Measurements from ENCODE around the gene LINC01488. TPM values are rescaled to one million over a fixed set of nuclear protein-coding genes. Genes with fewer than 3 reads are reported as not detected.

Gene LINC01488
- total and polyA plus RNA-seq, 9 of the 15 experiments (the other 6 are each of a cell fraction or from before 2014, with no cell fraction given) = not detected

GRCh38 chr11:69516526-69516925, 35.1 kb downstream of the LINC01488 start:
- Histone ChIP-seq H3K9me3 (replicated peaks; ENCODE audit: control insufficient read depth, insufficient read depth, low read depth, low read length) (no peaks in the 10 kb centered on the region), H3K4me1 (replicated peaks in 1 of 2; ENCODE audit: control insufficient read depth in 2 of 2, insufficient read depth in 2 of 2, low read length in 2 of 2) (no peaks in the 10 kb centered on the region), H3K4me2 (ENCODE audit: insufficient read depth, low read length) (no peak overlapping the region), H2AFZ (ENCODE audit: low read depth, low read length) (no peak overlapping the region), H3K27ac (ENCODE audit: extremely low read depth, low read depth, low read length) (no peak overlapping the region), H3K36me3 (ENCODE audit: control insufficient read depth, insufficient read depth, low read length) (no peaks in the 10 kb centered on the region), H4K20me1 (replicated peaks; ENCODE audit: control insufficient read depth, insufficient read depth, low read length) (no peaks in the 10 kb centered on the region), H3K79me2 (ENCODE audit: control insufficient read depth, insufficient read depth, low read length) (no peaks in the 10 kb centered on the region), H3K4me3 (no peak overlapping the region), H3K9me1 (ENCODE audit: control insufficient read depth, insufficient read depth, low read length) (no peaks in the 10 kb centered on the region), H3K9ac (ENCODE audit: insufficient read depth in 1 of 2, low read depth in 2 of 2, low read length in 2 of 2) (no peak overlapping the region), H3K27me3 (ENCODE audit: control insufficient read depth in 2 of 2, insufficient read depth in 2 of 2, low read length in 2 of 2) (peaks cover 21 to 62% of the 10 kb centered on the region in 2 experiments)
- in situ Hi-C loops (cut with MboI) = no loop called here
- ATAC-seq (no peak), FAIRE-seq (no peak), DNase-seq (ENCODE audit: extremely low read depth in 1 of 4, low spot score in 3 of 4) (no peak)
- no TSS peak for BruUV-seq (replicated peaks)
- CTCF ChIA-PET (ENCODE audit: low intra/inter-chr PET ratio) = no interaction called here
- POLR2A ChIA-PET = no interaction called here
- intact Hi-C loops (cut with micrococcal nuclease) = no loop called here
- WGBS (ENCODE audit: insufficient coverage, low coverage, missing lambda C conversion rate) = 19% methylated on average over 3 of the region's 3 CpGs
- TF ChIP-seq ZNF407 (IDR thresholded peaks at IDR 0.05; ENCODE audit: low read depth) = no peak
- no peak for TF ChIP-seq ETS2 (tag; IDR thresholded peaks at IDR 0.05; ENCODE audit: borderline replicate concordance, poor library complexity, severe bottlenecking)

Data from K562 (cell line).